Skeletal muscle cell (primary cell): Measurements from ENCODE around the gene ENDOG.
"Not testable (repeated sequence)": the region's sequence is repeated elsewhere in the genome, so short reads cannot be mapped to it uniquely, and the experiment has no call there.

ENCODE experiments used
- DNase-seq: peaks from one replicate; pipeline ENCODE4 v3.0.0-alpha.2; 2010; ENCODE audit warnings: low read depth
- H3K4me3 ChIP-seq: 2 replicates; pipeline ENCODE4 v1.5.1; 2011; ENCODE audit warnings: low read depth, mild to moderate bottlenecking, control low read depth, low read length, moderate library complexity

The ENDOG gene

GRCh38 chr9:128794961-128795360 is 23.3 kb upstream of the ENDOG start:
- not testable (repeated sequence) for H3K4me3 ChIP-seq, DNase-seq

GRCh38 chr9:128798896-128799295 is 19.4 kb upstream of the ENDOG start:
- DNase-seq = no peak
- H3K4me3 ChIP-seq = no peak overlapping the region

DNA sequence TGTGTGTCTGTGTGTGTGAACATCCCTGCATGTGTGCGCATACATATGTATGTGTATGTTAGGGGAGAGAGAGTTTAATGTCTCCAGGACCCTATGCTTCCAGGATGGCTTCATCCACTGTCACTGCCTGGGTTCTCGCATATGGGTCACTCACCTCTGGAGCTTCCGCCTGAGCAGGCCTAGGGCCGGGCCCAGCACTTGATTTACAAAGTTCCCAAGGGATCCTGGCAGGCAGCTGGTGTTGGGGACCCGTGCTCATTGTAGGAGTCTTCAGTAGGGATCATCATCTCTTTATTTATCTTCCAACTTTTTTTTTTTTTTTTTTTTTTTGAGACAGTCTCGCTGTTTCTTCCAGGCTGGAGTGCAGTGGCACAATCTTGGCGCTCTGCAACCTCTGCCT is 18.2 kb upstream of the ENDOG start:
- DNase-seq = no peak
- no peak overlapping the region for H3K4me3 ChIP-seq

- DNase-seq = no peak
- H3K4me3 ChIP-seq = no peak overlapping the region
Observed at GRCh38 chr9:128802482-128802881, 15.8 kb upstream of the ENDOG start.

- no peak for DNase-seq
- no peak overlapping the region for H3K4me3 ChIP-seq
Observed at GRCh38 chr9:128805661-128806060, 12.6 kb upstream of the ENDOG start.

DNA sequence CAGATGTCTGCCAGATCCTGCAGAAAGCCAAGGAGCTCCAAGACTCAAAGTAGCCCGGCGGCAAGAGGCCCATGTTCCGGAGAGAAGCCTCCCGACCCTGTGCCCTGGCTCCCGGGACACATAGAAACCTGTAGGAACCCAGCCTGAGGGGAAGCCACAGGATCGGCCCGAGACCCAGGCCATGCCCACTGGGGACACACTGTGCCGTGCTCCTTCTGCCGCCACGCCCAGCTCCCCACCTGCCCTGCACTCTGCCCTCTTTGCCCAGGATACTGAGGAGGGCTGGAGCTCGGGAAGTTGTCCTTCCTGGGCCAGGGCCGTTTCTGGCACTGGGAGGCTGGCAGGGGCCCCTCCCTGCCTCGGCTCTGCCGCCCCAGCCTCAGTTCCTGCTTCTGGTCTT is 10.5 kb upstream of the ENDOG start:
- H3K4me3 ChIP-seq = no peak overlapping the region
- DNase-seq = no peak

- no peak overlapping the region for H3K4me3 ChIP-seq
- no peak for DNase-seq
Observed at GRCh38 chr9:128808543-128808942, 9.8 kb upstream of the ENDOG start.

- no peak overlapping the region for H3K4me3 ChIP-seq
- no peak for DNase-seq
Observed at GRCh38 chr9:128809036-128809599, 9.2 kb upstream of the ENDOG start.

GRCh38 chr9:128809831-128810230 is 8.5 kb upstream of the ENDOG start:
- H3K4me3 ChIP-seq = no peak overlapping the region
- no peak for DNase-seq

GRCh38 chr9:128810873-128811272 is 7.4 kb upstream of the ENDOG start:
- no peak for DNase-seq
- no peak overlapping the region for H3K4me3 ChIP-seq

DNA sequence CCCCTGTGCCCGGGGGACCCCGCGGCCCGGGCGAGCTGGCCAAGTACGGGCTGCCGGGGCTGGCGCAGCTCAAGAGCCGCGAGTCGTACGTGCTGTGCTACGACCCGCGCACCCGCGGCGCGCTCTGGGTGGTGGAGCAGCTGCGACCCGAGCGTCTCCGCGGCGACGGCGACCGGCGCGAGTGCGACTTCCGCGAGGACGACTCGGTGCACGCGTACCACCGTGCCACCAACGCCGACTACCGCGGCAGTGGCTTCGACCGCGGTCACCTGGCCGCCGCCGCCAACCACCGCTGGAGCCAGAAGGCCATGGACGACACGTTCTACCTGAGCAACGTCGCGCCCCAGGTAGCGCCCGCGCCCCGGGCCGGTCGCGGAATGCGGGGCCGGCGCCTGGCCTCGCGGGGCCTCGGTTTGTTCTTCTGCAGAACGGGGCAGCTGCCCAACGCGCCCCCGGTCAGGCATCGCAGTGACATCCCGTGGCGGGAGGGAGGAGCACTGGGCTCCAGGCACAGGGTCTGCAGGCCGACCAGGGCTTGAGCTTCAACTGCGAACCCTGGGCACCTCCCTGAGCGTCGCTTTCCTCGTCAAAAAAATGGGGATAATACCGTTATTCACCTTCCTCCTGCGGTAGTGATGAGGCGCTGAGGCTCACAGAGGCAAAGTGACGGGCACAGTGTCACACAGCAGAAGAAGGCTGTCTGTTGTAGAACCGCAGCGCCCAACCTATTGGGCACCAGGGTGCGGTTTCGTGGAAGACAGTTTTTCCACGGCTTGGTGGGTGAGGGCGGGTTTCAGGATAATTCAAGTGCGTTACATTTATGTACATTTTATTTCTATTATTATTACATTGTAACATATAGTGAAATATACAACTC is 777 bp downstream of the ENDOG start:
- peak overlapping the region; percentile 71 for H3K4me3 ChIP-seq
- DNase-seq = no peak

- DNase-seq = no peak
- H3K4me3 ChIP-seq = peak overlapping the region; percentile 71
Observed at GRCh38 chr9:128819716-128820664, 1.7 kb downstream of the ENDOG start.

DNA sequence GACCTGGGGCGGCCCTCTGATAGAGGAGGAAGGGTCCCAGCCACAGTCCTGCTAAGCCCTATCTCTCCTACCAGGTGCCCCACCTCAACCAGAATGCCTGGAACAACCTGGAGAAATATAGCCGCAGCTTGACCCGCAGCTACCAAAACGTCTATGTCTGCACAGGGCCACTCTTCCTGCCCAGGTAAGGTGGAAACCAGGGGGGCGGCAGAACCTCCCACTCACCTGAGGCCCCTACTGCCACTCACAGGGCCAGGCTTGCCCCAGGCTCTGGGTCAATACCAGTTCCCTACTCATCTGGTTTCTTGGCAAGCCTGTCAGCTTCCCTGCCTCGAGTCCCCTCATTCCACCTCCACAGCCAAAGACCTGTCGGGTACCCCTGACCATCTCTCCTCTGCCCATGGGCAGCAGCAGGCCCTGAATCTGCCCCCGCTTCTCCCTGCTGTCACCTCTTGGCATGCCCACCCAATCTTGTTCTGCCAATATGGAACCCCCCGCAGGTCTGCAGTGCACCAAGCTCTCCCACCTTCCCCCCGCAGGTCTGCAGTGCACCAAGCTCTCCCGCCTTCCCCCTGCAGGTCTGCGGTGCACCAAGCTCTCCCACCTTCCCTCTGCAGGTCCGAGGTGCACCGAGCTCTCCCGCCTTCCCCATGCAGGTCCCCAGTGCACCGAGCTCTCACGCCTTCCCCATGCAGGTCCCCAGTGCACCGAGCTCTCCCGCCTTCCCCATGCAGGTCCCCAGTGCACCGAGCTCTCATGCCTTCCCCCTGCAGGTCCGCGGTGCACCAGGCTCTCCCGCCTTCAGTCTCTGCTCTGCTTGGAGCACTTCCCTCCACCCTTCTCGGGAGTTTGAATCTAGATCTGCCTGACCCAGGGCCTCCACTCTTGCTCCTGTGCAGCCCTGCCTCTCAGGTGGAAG is 2.6 kb downstream of the ENDOG start:
- no peak overlapping the region for H3K4me3 ChIP-seq
- DNase-seq = no peak

- H3K4me3 ChIP-seq = no peak overlapping the region
- DNase-seq = no peak
Observed at GRCh38 chr9:128821584-128822406, 3.5 kb downstream of the ENDOG start.

DNA sequence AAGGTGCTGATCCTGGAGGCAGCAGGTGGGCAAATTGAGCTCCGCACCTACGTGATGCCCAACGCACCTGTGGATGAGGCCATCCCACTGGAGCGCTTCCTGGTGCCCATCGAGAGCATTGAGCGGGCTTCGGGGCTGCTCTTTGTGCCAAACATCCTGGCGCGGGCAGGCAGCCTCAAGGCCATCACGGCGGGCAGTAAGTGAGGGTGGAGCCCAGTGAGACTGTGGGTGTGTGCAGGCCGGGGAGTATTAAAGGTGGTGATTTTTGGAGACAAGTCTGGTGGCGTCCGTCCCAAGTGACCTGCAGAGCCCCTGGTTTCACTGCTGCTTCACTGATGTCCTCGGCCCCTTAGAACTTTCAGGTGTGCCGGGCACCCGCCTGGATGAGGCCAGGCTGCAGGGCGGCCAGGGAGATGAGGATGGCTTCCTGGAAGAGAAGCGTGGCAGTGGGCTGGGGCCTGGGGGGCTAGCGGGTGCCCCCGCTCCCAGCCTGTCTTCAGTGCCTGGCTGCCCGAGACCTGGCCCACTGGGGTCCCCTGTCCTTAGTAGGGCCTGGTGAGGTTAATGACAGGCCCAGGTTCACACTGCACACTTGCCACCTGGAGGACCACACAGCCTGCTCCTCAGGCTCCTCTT is 4.2 kb downstream of the ENDOG start:
- no peak overlapping the region for H3K4me3 ChIP-seq
- no peak for DNase-seq

DNA sequence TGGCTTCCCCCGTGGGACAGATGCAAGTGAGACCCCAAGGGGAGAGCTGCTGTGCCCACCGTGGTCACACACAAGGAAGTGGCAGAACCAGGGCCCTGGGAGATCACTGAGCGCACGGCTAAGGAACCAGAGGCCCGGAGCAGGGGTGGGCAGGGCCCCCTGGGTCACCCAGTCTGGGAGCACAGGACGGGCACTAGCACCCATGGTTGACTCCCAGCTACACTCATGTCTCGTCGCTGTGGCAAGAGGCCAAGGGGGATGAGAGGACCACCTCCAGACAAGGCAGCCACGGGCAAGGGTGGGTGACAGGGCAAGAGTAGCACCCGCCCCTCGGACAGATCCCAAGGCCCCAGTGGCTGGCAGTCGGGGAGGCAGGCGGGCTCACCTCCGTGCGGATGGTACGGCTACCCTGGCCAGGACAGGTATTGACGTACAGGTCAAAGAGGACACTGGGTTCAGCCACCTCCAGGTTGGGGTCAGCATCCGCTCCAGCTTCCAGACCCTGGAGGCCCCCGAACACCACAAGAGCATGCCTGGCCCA is 5.1 kb downstream of the ENDOG start:
- DNase-seq = no peak
- no peak overlapping the region for H3K4me3 ChIP-seq

GRCh38 chr9:128823903-128824406 is 5.7 kb downstream of the ENDOG start:
- DNase-seq = no peak
- H3K4me3 ChIP-seq = no peak overlapping the region
